Left ventricle myocardium inferior (tissue), 1 donor: ENCODE measurements around the gene PSMB7. TPM values are rescaled to one million over a fixed set of nuclear protein-coding genes. Genes with fewer than 3 reads are reported as not detected.
A peak's percentile ranks its signal among the peaks of the same experiment; 100 is the strongest.
"Not testable (repeated sequence)": the region's sequence is repeated elsewhere in the genome, so short reads cannot be mapped to it uniquely, and the experiment has no call there.

Experiments
- DNase-seq: peaks from one replicate; pipeline ENCODE4 v3.0.0-alpha.2; 2020
- H3K27ac ChIP-seq: fragments of 200-600 bp; replicated peaks from 2 replicates; pipeline ENCODE4 v1.8.0; 2021
- H3K27me3 ChIP-seq: fragments of 200-600 bp; 2 replicates; pipeline ENCODE4 v1.8.0; 2021; ENCODE audit warnings: low read depth
- H3K36me3 ChIP-seq: fragments of 200-600 bp; 2 replicates; pipeline ENCODE4 v1.8.0; 2021
- H3K4me1 ChIP-seq: fragments of 200-600 bp; 2 replicates; pipeline ENCODE4 v1.8.0; 2021
- H3K4me3 ChIP-seq: fragments of 200-600 bp; 2 replicates; pipeline ENCODE4 v1.8.0; 2021; ENCODE audit warnings: mild to moderate bottlenecking, moderate library complexity
- H3K9me3 ChIP-seq: fragments of 200-600 bp; replicated peaks from 2 replicates; pipeline ENCODE4 v1.8.0; 2021
- CTCF ChIP-seq: fragments of 200-600 bp; IDR thresholded peaks from 2 replicates; pipeline ENCODE4 v1.8.0; 2021; ENCODE audit warnings: antibody characterized with exemption, mild to moderate bottlenecking, borderline replicate concordance
- intact Hi-C: fragments of 100-400 bp; cut with micrococcal nuclease; formaldehyde crosslinking; loops from one replicate; pipeline ENCODE4 v1.11.0; 2022
- total RNA-seq: library from RNA; stranded (reverse); fragmentation: NEBNext Ultra II Directional; extraction: Animal tissue kit (Norgen Biotek cat#: 25700); gene quantifications from one replicate; pipeline ENCODE4 v1.2.1, GENCODE V29; 2021
- donor health status: DM: no; HTN: yes; CAD: no; lungs with severe emphysema.

Gene PSMB7
- total RNA-seq, 1 donor from 2014 or later: 159 TPM

- TF ChIP-seq CTCF: no peak
- Histone ChIP-seq H3K27me3 (peaks cover 7% of the 10 kb centered on the region), H3K4me3 (no peak overlapping the region), H3K36me3 (no peaks in the 10 kb centered on the region), H3K4me1 (no peaks in the 10 kb centered on the region), H3K27ac (no peak overlapping the region), H3K9me3 (no peaks in the 10 kb centered on the region)
- DNase-seq: no peak
- intact Hi-C loops: loop anchor here (10.0 kb wide), 1 partner anchor 108 kb away; no protein-coding TSS in a partner anchor
These were observed 11.1 kb upstream of the PSMB7 start for GRCh38 chr9:124426361-124426760.

- H3K4me1 ChIP-seq, H3K9me3 ChIP-seq, DNase-seq, H3K4me3 ChIP-seq, H3K27me3 ChIP-seq, H3K27ac ChIP-seq, H3K36me3 ChIP-seq: not testable (repeated sequence)
- intact Hi-C loops: loop anchor here (10.0 kb wide), 1 partner anchor 109 kb away; no protein-coding TSS in a partner anchor
These were observed 10.5 kb upstream of the PSMB7 start for GRCh38 chr9:124425733-124426132.

GRCh38 chr9:124423591-124423990 lies 8.3 kb upstream of the PSMB7 start:
- no peaks in the 10 kb centered on the region for H3K9me3 ChIP-seq
- intact Hi-C loops: loop anchor here (10.0 kb wide), 1 partner anchor 111 kb away; no protein-coding TSS in a partner anchor
- H3K4me3 ChIP-seq: no peak overlapping the region
- H3K27ac ChIP-seq: no peak overlapping the region
- no peak for TF ChIP-seq CTCF
- H3K4me1 ChIP-seq: no peaks in the 10 kb centered on the region
- peaks cover 7% of the 10 kb centered on the region for H3K27me3 ChIP-seq
- no peaks in the 10 kb centered on the region for H3K36me3 ChIP-seq
- no peak for DNase-seq

- H3K9me3 ChIP-seq: no peaks in the 10 kb centered on the region
- no peaks in the 10 kb centered on the region for H3K36me3 ChIP-seq
- TF ChIP-seq CTCF: no peak
- peaks cover 7% of the 10 kb centered on the region for H3K27me3 ChIP-seq
- intact Hi-C loops: loop anchor here (10.0 kb wide), 1 partner anchor 112 kb away; no protein-coding TSS in a partner anchor
- H3K27ac ChIP-seq: no peak overlapping the region
- no peak overlapping the region for H3K4me3 ChIP-seq
- no peak for DNase-seq
- H3K4me1 ChIP-seq: no peaks in the 10 kb centered on the region
These were observed 7.9 kb upstream of the PSMB7 start for GRCh38 chr9:124423155-124423554.

GRCh38 chr9:124420991-124421543 lies 5.8 kb upstream of the PSMB7 start:
- no peaks in the 10 kb centered on the region for H3K36me3 ChIP-seq
- no peak for TF ChIP-seq CTCF
- no peak overlapping the region for H3K4me3 ChIP-seq
- no peaks in the 10 kb centered on the region for H3K4me1 ChIP-seq
- H3K9me3 ChIP-seq: no peaks in the 10 kb centered on the region
- peaks cover 7% of the 10 kb centered on the region for H3K27me3 ChIP-seq
- intact Hi-C loops: loop anchor here (10.0 kb wide), 1 partner anchor 114 kb away; no protein-coding TSS in a partner anchor
- no peak for DNase-seq
- H3K27ac ChIP-seq: no peak overlapping the region

- Histone ChIP-seq H3K4me3 (no peak overlapping the region), H3K9me3 (peaks cover 4% of the 10 kb centered on the region), H3K27ac (no peak overlapping the region), H3K27me3 (peaks cover 7% of the 10 kb centered on the region), H3K4me1 (peaks cover 2% of the 10 kb centered on the region), H3K36me3 (no peaks in the 10 kb centered on the region)
- peak; percentile 38 for TF ChIP-seq CTCF
- intact Hi-C loops: loop anchor here (10.0 kb wide), 1 partner anchor 115 kb away; no protein-coding TSS in a partner anchor
- DNase-seq: no peak
These were observed 4.7 kb upstream of the PSMB7 start for GRCh38 chr9:124419832-124420489.
